Amniotic epithelial cell (primary cell): ENCODE measurements around the gene KLHL15.
A peak's percentile ranks its signal among the peaks of the same experiment; 100 is the strongest.
"Not testable (repeated sequence)": the region's sequence is repeated elsewhere in the genome, so short reads cannot be mapped to it uniquely, and the experiment has no call there.

Experiments used
- DNase-seq: peaks from one replicate; pipeline ENCODE4 v3.0.0-alpha.2; 2010; ENCODE audit warnings: low read depth

The KLHL15 gene

DNA sequence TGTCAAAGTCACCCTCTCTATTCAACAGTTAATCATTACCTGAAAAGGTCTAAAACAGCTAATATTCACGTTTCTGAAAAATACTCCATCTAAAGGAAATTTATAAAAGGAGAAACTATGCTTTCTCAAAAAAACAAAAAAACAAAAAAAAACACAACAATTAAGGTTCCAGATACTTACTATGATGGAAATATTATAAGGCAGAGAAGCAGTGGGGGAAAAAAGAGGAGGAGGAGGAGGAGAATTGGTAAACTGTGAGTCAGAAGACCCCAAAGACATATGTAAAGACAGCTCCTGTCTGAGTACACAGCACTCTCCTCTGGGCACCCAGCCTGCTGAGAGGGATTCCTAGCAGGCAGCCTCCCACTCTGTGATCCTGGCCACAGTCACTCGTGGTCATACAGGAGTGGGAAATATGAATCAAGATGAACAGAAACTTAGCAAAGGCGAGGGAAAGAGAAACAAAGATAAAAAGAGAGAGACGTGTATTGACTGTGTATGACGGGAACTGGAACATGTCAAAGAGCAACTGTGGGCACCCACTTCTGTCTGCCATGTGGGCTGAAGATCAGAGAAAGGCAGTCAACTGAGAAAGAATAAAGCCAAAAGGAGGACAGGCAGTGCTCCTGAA, 12.5 kb downstream of the KLHL15 start:
- peak; percentile 17 for DNase-seq

DNA sequence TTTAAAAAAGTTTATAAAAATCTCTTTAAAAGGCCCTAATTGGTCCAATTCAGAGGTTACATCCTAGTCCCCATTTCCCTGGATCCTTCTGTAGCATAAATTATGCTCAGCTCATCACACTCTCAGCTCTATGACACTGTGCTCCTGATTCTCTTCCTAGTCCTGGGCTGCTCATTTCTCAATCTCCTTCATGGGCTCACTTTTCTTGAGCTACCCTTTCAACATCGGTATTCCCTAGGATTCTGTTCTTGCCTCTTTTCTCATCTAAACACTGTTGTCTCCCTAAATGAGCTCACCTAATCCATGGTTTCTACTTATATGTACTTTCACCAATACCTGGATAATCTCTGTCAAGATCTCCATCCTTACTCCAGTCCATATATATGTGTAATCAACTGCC, 14.7 kb downstream of the KLHL15 start:
- no peak for DNase-seq

DNA sequence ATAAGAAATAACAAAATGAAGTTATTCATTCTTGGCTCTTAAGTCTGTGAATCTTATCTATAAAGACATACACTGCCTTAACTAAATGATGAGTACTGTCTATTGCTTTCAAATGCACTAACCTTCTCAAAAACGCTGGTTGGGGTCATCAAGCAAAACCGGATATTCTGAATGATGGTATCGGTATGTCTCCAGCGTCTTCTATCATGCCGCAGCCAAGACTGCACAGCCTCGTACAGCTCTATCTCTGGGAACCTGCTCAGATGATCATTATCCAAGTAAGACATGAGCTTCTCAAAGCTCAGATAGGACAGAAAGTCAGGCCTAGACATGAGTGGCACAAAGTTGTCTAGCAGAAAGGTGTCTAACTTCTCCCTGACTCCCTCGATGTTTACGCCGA, 21.1 kb downstream of the KLHL15 start:
- no peak for DNase-seq

DNA sequence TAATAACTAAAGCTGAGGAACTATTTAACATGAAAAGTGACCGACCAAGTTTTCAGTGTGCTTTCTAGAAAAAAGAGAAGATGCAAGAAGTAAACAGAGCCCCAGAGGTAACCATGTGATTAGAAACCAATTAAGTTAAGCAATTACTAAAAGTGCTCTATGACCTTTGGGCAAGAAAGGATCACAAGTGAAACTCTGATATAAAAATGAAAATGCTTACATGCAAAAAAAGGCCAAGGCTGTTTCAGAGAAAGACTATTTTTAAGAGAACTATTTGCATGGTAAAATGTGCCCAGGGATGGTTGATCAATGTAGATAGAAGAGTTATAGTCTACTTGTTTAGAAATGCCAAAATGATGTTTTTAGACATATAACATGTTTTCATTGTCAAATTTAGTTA, 22.0 kb downstream of the KLHL15 start:
- no peak for DNase-seq

DNA sequence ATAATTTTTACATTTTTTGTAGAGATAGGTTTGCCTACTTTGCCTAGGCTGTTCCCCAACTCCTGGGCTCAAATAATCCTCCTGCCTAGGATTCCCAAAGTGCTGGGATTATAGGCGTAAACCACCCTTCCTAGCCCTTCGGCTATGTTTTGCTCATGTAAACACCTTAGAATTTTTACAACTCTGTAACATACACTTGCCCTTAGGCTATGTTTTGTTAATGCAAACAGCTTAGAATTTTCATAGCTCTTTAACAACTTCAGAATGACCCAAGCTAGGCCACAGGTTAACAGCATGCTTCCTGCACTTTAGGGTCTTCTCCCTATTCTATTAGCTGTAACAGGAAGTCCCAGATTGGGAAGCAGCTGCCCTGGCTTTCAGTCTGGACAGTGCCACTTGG, 24.2 kb downstream of the KLHL15 start:
- no peak for DNase-seq

DNA sequence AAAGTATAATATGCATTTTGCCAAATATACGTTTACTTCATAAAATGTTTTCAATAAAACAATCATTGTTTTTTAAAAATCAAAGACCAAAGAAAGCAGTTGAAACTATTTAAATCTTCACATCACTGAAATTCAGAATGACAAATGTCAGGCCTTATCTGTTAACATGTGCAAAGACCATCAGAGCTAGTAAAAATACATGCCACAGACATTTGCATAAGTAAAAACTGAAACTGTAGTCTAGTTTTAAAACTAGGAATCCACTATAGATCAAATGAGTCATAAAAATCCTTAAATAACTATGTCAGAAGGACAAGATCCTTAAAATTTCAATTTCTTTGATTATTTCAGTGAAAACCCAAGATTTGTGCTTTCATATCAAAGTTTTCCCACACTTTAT, 24.8 kb downstream of the KLHL15 start:
- DNase-seq, result no peak

DNA sequence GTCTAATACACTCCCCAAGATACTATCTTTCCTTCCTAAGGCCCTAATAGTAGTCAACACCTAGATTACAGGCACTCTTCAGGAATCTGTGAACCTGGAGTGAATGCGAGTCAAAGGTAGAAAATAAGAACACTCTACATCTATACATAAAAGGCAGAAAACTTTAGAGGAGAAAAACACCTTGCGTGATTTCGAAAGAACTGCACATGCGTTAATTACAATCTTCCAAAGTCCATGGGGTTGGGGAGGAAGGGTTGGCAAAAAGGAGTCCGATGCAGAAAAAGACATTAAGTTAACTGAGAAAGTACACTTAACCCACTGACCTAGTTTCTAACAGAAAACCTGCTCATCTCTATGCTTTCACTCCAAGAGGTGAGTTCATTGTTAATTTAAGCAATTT, 27.3 kb downstream of the KLHL15 start:
- DNase-seq, result no peak

GRCh38 chrX:23993012-23993633, 33.9 kb downstream of the KLHL15 start:
- peak; percentile 13 for DNase-seq

GRCh38 chrX:23992431-23992830, 34.6 kb downstream of the KLHL15 start:
- peak; percentile 13 for DNase-seq

- DNase-seq, result no peak
These were observed 36.5 kb downstream of the KLHL15 start for GRCh38 chrX:23990455-23990854.

DNA sequence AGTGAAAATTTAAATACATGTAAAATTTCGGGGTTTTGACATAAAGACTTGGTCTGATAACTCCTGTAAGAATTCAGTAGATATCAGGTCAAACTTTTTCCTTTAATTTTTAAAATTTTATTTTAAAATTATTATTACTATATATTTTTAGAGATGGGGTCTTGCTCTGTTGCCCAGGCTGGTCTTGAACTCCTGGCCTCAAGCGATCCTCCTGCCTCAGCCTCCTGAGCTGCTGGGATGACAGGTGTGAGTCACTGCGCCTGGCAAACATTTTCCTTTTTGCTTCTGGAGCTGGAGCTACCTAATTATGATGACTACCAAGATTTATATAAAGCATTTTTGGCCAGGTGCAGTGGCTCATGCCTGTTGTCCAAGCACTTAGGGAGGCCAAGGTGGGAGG, 37.3 kb downstream of the KLHL15 start:
- DNase-seq, result no peak

DNA sequence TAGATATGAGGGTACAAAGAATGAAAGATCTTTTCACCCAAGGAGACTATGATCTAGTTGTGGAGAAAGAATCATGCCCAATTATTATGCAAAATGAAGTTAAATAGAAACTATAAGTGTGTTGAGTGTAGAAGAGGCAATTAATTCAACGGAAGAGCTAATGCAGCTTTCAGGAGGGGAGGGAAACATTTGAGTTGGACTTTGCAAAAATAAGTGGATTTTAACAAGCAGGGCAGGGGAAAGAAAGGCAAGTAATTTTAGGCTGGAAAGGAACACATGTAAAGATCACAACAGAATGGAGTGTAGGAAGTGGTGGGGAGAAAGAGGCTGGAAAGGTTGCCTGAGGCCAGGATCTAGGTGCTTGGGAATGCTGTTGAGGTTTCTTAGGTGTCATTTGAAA, 44.1 kb downstream of the KLHL15 start:
- DNase-seq, result no peak

- peak; percentile 11 for DNase-seq
These were observed 45.3 kb downstream of the KLHL15 start for GRCh38 chrX:23981711-23982110.

DNA sequence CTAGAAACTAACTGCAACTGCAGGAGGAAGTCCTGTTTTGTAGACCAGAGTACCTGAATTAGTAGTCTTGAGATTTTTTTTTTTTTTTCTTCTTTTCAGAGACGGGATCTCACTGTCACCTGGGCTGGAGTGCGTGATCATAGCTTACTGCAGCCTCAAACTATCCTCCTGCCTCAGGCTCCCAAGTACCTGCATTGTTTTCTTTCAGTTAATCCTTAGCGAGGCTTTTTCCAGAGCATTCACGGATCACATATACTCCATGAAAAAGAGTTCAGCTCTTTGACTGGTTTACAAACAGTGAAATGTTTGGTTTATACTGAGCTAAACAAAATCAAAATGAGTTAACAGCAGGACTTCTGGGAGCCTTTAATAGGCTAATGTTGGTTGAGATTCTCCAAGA, 45.8 kb downstream of the KLHL15 start:
- DNase-seq, result no peak

DNA sequence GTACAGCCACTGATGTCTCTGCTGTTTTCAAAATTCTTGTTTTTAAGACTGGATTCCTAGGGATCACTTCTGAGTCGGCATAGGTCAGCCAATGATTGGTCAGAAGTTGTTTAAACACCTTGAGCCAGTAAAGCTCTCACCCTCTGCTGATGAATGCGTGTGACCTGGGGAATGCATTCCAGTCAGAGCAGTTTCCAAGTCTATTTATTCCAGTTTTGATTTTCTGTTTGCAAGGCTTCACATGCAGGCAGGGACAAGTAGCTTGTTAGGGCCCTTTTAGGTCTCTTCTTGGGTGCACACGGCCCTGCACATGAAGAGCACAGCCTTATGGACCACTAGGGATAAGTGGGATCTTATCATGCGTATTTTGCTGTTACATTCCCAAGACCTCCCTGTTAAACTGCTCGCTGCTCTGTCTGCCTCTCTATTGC, 47.0 kb downstream of the KLHL15 start:
- no peak for DNase-seq

DNA sequence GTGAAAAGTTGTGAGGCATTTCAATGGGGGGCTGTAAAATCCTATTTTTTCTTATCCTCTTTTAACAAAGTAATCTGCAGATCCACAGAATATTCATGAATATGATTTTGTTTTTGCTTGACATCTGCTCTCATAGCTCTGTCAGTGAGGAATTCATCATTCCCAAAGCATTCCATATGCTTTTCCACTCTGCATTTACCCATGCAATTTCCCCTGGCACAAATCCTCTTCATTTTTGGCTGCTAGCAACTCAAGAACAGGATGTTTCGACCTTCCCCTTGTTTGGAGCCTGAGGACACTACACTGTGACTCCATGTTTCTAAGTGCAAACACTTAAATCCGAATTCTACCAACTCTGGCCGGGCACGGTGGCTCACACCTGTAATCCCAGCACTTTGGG, 48.5 kb downstream of the KLHL15 start:
- DNase-seq, result no peak

DNA sequence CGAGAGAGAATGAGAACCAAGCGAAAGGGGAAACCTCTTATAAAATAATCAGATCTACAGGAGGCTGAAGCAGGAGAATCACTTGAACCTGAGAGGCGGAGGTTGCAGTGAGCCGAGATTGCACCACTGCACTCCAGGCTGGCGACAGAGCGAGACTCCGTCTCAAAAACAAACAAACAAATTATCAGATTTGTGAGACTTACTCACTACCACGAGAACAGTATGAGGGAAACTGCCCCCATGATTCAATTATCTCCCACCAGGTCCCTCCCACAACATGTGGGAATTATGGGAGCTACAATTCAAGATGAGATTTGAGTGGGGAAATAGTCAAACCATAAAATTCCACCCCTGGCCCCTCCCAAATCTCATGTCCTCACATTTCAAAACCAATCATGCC, 61.4 kb downstream of the KLHL15 start:
- not testable (repeated sequence) for DNase-seq

GRCh38 chrX:23964191-23964590, 62.8 kb downstream of the KLHL15 start:
- no peak for DNase-seq

GRCh38 chrX:23959781-23960180, 67.2 kb downstream of the KLHL15 start:
- peak; percentile 49 for DNase-seq

GRCh38 chrX:23954396-23954795, 72.6 kb downstream of the KLHL15 start:
- no peak for DNase-seq

- DNase-seq, result no peak
These were observed 73.1 kb downstream of the KLHL15 start for GRCh38 chrX:23953908-23954269.

- no peak for DNase-seq
These were observed 73.7 kb downstream of the KLHL15 start for GRCh38 chrX:23952984-23953907.

GRCh38 chrX:23952391-23952790, 74.6 kb downstream of the KLHL15 start:
- DNase-seq, result no peak
